HG03432 (cell line): Measurements from ENCODE around the gene RAD23B.
A peak's percentile ranks its signal among the peaks of the same experiment; 100 is the strongest.

Experiments
- ATAC-seq: cut with Tn5 transposase; IDR thresholded peaks from one replicate; pipeline ENCODE4 v1.9.1; 2021; ENCODE audit warnings: mild to moderate bottlenecking, moderate library complexity; ENCODE audit not compliant: unreplicated experiment

RAD23B gene

GRCh38 chr9:107266624-107267368 lies 16.3 kb upstream of the RAD23B start:
- ATAC-seq, result no peak

DNA sequence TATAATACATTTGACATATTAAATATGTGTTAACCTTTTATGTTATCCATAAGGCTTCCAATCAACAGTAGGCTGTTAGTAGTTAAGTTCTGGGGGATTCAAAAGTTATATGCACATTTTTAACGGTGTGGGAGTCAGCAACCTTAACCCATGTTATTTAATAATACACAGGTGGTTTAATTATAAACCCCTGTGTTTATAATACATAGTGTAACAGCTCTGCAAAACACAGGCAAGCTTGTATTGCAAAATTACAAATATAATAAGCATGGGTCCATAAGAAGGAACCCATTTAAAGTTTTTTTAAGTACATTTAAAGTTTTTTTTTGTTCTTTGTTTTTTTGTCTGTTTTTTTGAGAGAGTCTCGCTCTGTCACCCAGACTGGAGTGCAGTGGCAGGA lies 14.5 kb upstream of the RAD23B start:
- no peak for ATAC-seq

DNA sequence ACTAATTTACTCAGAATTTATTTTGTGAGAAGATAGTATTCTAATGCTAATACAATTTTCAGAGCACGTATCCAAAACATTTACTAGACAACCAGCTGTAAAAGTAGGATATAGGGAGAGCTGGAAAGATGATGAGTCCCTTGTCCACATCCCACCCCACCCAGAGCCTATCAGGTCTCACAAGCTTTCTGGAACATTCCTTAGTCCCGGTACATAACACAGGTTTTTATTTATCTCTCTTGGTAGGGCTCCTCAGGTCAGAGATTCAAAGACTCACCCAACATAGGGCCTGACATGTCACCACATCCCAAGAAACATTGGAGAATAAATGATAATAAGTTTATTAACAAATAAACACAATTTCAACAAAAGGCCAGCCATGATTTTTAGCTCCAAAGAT lies 13.8 kb upstream of the RAD23B start:
- ATAC-seq, result no peak

- no peak for ATAC-seq
Measured at GRCh38 chr9:107269681-107270080, 13.4 kb upstream of the RAD23B start.

DNA sequence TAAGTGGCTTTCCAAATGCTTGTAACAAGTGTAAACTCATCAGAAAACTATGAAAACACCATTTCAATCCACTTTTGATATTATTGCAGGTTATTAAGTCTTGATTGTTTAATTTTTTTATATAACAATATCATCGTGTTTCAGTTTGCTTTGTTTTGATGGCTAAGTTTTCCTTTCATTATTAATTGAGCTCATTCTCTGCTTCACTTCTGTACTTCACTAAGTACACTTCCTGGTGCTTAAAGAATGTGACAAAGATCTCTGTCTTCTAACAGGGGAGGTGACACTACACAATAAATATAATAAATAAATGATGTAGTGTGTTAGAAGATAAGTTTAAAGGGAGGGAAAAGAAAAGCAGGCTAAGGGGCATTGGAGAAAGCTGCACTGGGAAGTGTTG lies 13.0 kb upstream of the RAD23B start:
- ATAC-seq, result no peak

DNA sequence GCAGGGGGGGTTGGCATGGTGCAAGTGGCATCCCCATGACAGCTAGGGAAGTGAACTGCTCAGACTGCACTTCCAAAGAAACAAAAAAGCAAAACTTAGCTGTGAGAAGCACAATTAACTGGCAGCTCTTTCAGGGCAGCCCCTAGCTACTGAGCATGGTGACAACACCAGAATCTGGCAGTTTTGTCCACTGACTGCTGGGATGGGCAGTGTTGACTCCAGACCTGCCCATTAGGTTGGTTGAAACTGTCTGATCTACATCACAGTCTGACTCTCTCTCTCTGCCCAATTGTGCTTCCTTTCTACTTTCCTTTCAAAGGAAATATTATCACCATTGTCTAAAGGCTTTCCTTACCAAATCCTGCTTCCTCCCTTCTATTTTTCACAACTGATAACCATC lies 12.5 kb upstream of the RAD23B start:
- no peak for ATAC-seq

DNA sequence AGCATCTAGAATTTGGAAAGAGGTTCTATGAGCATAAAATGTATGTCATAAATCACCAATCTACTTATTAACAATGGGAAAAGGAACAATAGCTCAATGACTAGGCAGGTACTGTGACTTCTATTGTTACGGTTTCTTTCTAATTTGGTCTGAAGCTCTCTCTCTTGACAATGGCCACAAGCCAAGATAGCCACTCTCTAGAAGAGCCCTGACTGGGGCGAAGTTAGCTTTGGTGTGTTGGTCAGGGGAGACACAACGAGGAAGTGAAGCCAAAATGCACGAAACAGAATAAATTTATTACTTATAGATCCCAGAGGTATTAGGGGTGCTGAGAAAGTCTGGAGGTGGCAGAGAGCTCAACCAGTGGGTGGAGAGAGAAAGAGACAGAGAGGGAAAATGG lies 9.4 kb upstream of the RAD23B start:
- ATAC-seq, result peak; percentile 33

DNA sequence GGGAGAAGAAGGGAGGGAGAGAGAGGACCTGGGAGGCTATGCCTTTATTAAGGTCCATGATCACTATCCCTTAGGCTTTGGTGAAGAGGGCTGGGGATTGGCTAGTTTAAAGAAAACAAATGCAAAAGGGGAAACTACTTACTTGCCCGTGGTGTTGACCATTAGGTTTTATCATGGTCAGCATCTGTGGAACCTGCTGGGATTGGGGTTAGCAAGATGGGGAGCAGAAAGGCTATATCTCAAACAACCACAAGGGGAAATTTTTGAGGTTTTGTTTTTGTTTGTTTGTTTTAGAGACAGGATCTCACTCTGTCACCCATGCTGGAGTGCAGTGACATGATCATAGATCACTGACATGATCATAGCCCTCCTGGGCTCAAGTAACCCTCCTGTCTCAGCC lies 9.0 kb upstream of the RAD23B start:
- peak; percentile 67 for ATAC-seq

DNA sequence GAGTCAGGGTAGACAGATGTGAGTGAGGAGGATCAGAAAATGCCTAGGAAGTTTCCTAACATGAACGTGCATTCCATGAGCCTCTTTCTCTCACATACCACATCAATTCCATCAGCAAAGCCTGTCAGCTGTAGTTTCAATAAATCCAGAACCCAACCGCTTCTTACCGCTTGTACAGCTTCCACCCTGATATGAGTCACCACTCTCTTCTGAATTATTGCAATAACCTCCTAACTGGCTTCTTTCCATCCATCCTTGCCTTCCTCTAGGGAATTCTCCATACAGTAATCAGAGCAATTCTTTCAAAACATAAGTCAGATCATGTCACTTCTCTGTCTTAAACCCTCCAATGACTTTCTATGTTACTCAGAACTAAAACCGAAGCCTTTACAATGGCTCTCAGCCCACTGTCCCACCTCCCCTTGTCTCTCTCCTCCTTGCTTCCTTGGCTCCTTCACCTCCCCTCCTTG lies 8.1 kb upstream of the RAD23B start:
- ATAC-seq, result no peak

DNA sequence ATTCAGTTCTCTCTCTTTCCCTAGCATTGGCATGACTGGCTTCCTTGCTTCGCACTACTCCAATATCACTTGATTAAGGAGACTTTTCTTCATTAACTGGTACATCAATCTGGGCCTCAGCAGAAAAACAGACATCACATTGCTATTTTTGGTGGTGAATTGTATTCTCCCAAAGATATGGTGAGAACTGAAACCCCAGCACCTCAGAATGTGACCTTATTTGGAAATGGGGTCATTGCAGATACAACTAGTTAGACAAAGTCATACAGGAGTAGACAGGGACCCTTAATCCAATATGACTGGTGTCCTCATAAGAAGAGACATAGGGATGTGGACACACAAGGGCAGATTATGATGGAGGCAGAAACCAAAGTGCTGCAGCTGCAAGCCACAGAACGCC lies 7.5 kb upstream of the RAD23B start:
- no peak for ATAC-seq

DNA sequence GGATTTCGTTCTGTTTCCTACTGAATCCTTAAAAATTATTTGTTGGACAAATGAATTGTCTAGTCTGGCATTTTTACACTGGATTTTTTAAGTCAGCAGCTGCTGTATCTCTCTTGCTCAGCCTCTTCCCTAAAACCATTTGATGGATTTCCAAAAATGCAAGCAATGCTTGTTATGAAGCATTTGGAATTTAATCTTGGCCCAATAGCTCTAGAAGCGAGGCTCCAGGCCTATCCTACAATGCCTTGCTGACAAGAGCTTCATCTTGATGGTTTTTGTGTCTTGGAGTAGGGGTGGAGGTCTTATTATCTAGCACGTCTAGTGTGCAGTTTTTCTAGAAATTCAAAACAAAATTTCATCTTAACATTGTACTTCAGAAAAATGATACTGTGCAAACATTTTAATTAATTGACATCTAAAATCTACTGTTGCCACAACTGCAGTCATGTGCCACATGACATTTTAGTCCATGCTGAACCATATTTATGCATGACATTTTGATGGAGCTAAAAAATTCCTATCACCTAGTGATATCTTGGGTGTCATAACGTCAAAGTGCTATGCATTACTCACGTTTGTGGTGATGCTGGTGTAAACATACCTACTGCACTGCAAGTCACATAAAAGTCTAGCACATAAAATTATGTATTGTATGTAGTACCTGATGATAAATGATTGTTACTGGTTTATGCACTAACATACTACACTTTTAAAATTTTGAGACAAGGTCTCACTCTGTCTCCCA lies 5.9 kb upstream of the RAD23B start:
- ATAC-seq, result no peak

- ATAC-seq, result no peak
Measured at GRCh38 chr9:107277801-107278200, 5.3 kb upstream of the RAD23B start.

- no peak for ATAC-seq
Measured at GRCh38 chr9:107279086-107279485, 4.0 kb upstream of the RAD23B start.

GRCh38 chr9:107280543-107280942 lies 2.5 kb upstream of the RAD23B start:
- ATAC-seq, result no peak

GRCh38 chr9:107281184-107281583 lies 1.9 kb upstream of the RAD23B start:
- no peak for ATAC-seq

GRCh38 chr9:107281922-107282667 lies 984 bp upstream of the RAD23B start:
- ATAC-seq, result peak; percentile 0

GRCh38 chr9:107283623-107284616 lies 841 bp downstream of the RAD23B start:
- peak; percentile 41 for ATAC-seq

- ATAC-seq, result no peak
Measured at GRCh38 chr9:107284636-107285035, 1.6 kb downstream of the RAD23B start.

DNA sequence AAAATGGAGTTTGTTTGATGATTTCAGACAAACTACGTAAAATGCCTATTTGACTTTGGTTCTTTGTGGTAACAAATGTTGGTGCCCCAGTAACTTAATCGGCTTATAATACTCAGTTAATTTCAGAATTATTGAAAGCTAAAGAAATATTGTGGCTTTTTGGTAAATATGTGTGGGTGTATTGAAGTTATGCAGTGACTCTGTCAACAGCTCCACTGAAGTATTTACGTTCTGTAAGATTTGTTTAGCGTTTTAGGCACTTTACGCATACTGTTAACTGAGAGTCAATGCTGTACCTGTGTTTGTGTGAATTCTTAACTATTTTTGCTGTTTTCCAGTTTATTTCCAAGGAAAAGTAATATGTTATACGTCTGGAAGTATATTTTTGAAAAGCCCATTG lies 2.2 kb downstream of the RAD23B start:
- no peak for ATAC-seq

DNA sequence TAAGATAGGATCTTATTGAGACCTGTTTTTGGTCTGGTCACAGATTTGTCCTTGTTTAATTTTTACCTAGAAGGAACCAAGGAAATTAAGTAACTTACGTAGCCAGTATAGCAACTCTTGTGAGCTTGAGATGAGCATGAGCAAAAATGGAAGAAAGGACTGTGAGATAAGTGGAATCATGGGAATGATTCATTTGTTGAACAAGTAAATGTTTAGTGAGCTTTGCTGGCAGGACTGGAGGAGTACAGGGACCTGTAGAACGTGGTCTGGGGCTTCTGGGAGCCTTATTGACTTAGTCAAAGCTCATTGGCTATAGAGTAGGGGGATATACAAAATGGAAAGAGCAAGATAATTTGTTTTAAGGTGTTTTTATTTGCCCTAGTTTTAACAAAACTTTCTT lies 3.0 kb downstream of the RAD23B start:
- ATAC-seq, result no peak
